Keratinocyte (primary cell): Measurements from ENCODE around the gene SYPL1. TPM values are rescaled to one million over a fixed set of nuclear protein-coding genes. Genes with fewer than 3 reads are reported as not detected.

Source experiments
- DNase-seq: peaks from one replicate; pipeline ENCODE4 v3.0.0-alpha.2; 2011; ENCODE audit warnings: low read depth, missing footprints, low spot score
- FAIRE-seq: peaks from 2 replicates; lab custom pipeline; 2011; peaks lifted over from hg19 to GRCh38; lab: Jason Lieb, UNC
- H2AFZ ChIP-seq: 2 replicates; pipeline ENCODE4 v1.6.0; 2012; ENCODE audit warnings: low read length, control low read depth, inconsistent platforms; ENCODE audit not compliant: control insufficient read depth
- H3K27ac ChIP-seq: 2 replicates; pipeline ENCODE4 v1.5.1; 2011; ENCODE audit warnings: low read length; ENCODE audit not compliant: control insufficient read depth, insufficient read depth
- H3K27me3 ChIP-seq: 3 replicates; pipeline ENCODE4 v1.6.0; 2011; ENCODE audit warnings: low read length; ENCODE audit not compliant: control insufficient read depth, insufficient read depth; ENCODE audit errors: extremely low read depth
- H3K36me3 ChIP-seq, 2 experiments: 2 replicates in 1 of 2; 3 replicates in 1 of 2; pipeline ENCODE4 v1.5.1; 2011; ENCODE audit warnings: low read length in 2 of 2, mild to moderate bottlenecking in 1 of 2; ENCODE audit not compliant: control insufficient read depth in 2 of 2, insufficient read depth in 2 of 2; ENCODE audit errors: extremely low read depth in 1 of 2
- H3K4me1 ChIP-seq: 3 replicates; pipeline ENCODE4 v1.5.1; 2011; ENCODE audit warnings: low read length; ENCODE audit not compliant: control insufficient read depth, insufficient read depth; ENCODE audit errors: extremely low read depth
- H3K4me2 ChIP-seq: 3 replicates; pipeline ENCODE4 v1.6.0; 2011; ENCODE audit warnings: low read depth, low read length; ENCODE audit not compliant: control insufficient read depth, insufficient read depth; ENCODE audit errors: extremely low read depth
- H3K4me3 ChIP-seq, 3 experiments: fragments of 200-600 bp in 1 of 3; sonication (generic) in 1 of 3; 2 replicates in 2 of 3; 3 replicates in 1 of 3; pipeline ENCODE4 v1.5.1; 2011 to 2016; ENCODE audit warnings: low read length in 3 of 3, mild to moderate bottlenecking in 3 of 3, control low read depth in 2 of 3, inconsistent platforms in 1 of 3, low read depth in 1 of 3, mixed read lengths in 1 of 3, mixed run types in 1 of 3, moderate library complexity in 1 of 3; ENCODE audit not compliant: control insufficient read depth in 2 of 3, insufficient read depth in 2 of 3; ENCODE audit errors: extremely low read depth in 1 of 3
- H3K79me2 ChIP-seq: 2 replicates; pipeline ENCODE4 v1.6.0; 2012; ENCODE audit warnings: low read length; ENCODE audit not compliant: control insufficient read depth, insufficient read depth
- H3K9ac ChIP-seq: 3 replicates; pipeline ENCODE4 v1.6.0; 2011; ENCODE audit warnings: low read length; ENCODE audit not compliant: control insufficient read depth, insufficient read depth; ENCODE audit errors: extremely low read depth
- H3K9me1 ChIP-seq: 3 replicates; pipeline ENCODE4 v1.6.0; 2011; ENCODE audit warnings: low read length; ENCODE audit not compliant: control insufficient read depth, insufficient read depth; ENCODE audit errors: extremely low read depth
- H3K9me3 ChIP-seq: 2 replicates; pipeline ENCODE4 v1.5.1; 2012; ENCODE audit warnings: low read depth, low read length; ENCODE audit not compliant: control insufficient read depth
- H4K20me1 ChIP-seq: 3 replicates; pipeline ENCODE4 v1.6.0; 2011; ENCODE audit warnings: low read length; ENCODE audit not compliant: control insufficient read depth, insufficient read depth; ENCODE audit errors: extremely low read depth
- CTCF ChIP-seq, 3 experiments: IDR thresholded peaks in 1 of 3; conservative IDR thresholded peaks in 1 of 3; optimal IDR thresholded peaks in 1 of 3; 2 replicates in 2 of 3; 3 replicates in 1 of 3; pipeline versions ENCODE3 to v1.5.1; 2011; ENCODE audit warnings: low read length in 3 of 3, mild to moderate bottlenecking in 3 of 3, moderate library complexity in 2 of 3, control low read depth in 1 of 3, inconsistent platforms in 1 of 3; ENCODE audit not compliant: insufficient read depth in 2 of 3; ENCODE audit errors: extremely low read depth in 1 of 3
- EZH2 ChIP-seq: IDR thresholded peaks from one replicate; pipeline ENCODE4 v1.6.1; 2012; ENCODE audit warnings: inconsistent platforms, mild to moderate bottlenecking, low read length, moderate library complexity
- dilution Hi-C: fragments of 300-500 bp; cut with MboI; formaldehyde crosslinking; loops from one replicate; pipeline ENCODE4 v1.7.0; 2020; ENCODE audit warnings: low sequenced_read_pairs; ENCODE audit not compliant: extremely low pct_ligation_motif_present
- polyA plus RNA-seq, 5 experiments: library from polyadenylated mRNA; depleted of rRNA in 3 of 5; stranded (reverse) in 3 of 5; stranded (forward) in 1 of 5; unstranded in 1 of 5; fragments of >200 nt; gene quantifications; 1 replicate in 1 of 5; 2 replicates in 3 of 5; 3 replicates in 1 of 5; pipeline versions ENCODE4 v1.2.1 to v1.2.3, GENCODE V29; 2011 to 2012; ENCODE audit warnings: missing spikeins in 2 of 5, low read depth in 1 of 5, low replicate concordance in 1 of 5

The SYPL1 gene
- polyA plus RNA-seq, 1 donor (not counting 4 experiments of a cell fraction or from before 2014, with no cell fraction given), result 254 TPM

- H3K9me3 ChIP-seq, result no peaks in the 10 kb centered on the region
Observed at GRCh38 chr7:106119719-106120118, 7.6 kb upstream of the SYPL1 start.

GRCh38 chr7:106117786-106118544 is 5.9 kb upstream of the SYPL1 start:
- no peak overlapping the region for H3K4me3 ChIP-seq
- dilution Hi-C loops, result no loop called here
- H3K27me3 ChIP-seq, result no peaks in the 10 kb centered on the region
- H3K9me1 ChIP-seq, result no peaks in the 10 kb centered on the region
- TF ChIP-seq CTCF (optimal IDR thresholded peaks at IDR 0.05 in 1 of 3, IDR thresholded peaks at IDR 0.05 in 1 of 3, conservative IDR thresholded peaks at IDR 0.05 in 1 of 3; ENCODE audit: extremely low read depth in 1 of 3, insufficient read depth in 2 of 3, low read length in 3 of 3) (no peak), EZH2 (no peak)
- no peak overlapping the region for H3K9ac ChIP-seq
- H3K27ac ChIP-seq, result no peak overlapping the region
- H3K79me2 ChIP-seq, result no peaks in the 10 kb centered on the region
- H4K20me1 ChIP-seq, result no peaks in the 10 kb centered on the region
- FAIRE-seq (no peak), DNase-seq (no peak)
- peaks cover under 1% of the 10 kb centered on the region for H3K4me1 ChIP-seq
- no peaks in the 10 kb centered on the region for H3K9me3 ChIP-seq
- no peak overlapping the region for H2AFZ ChIP-seq
- H3K4me2 ChIP-seq, result no peak overlapping the region
- no peaks in the 10 kb centered on the region for H3K36me3 ChIP-seq

More at GRCh38 chr7:106119719-106120118, 7.6 kb upstream of the SYPL1 start:
- Histone ChIP-seq H3K4me3 (no peak overlapping the region), H3K9me1 (no peaks in the 10 kb centered on the region), H3K4me2 (no peak overlapping the region), H3K36me3 (no peaks in the 10 kb centered on the region), H3K9ac (no peak overlapping the region), H4K20me1 (no peaks in the 10 kb centered on the region), H3K27ac (no peak overlapping the region), H3K27me3 (no peaks in the 10 kb centered on the region), H3K79me2 (no peaks in the 10 kb centered on the region), H2AFZ (no peak overlapping the region), H3K4me1 (no peaks in the 10 kb centered on the region)
- FAIRE-seq (no peak), DNase-seq (no peak)
- dilution Hi-C loops, result no loop called here
- TF ChIP-seq CTCF (optimal IDR thresholded peaks at IDR 0.05 in 1 of 3, IDR thresholded peaks at IDR 0.05 in 1 of 3, conservative IDR thresholded peaks at IDR 0.05 in 1 of 3; ENCODE audit: extremely low read depth in 1 of 3, insufficient read depth in 2 of 3, low read length in 3 of 3) (no peak), EZH2 (no peak)
